ENCODE data around the gene SRPK1.
"Not testable (repeated sequence)": the region's sequence is repeated elsewhere in the genome, so short reads cannot be mapped to it uniquely, and the experiment has no call there.

SRPK1 gene

GRCh38 chr6:35931873-35932272 is 11.0 kb upstream of the SRPK1 start:
- DNase-seq (ENCODE audit: low read depth in 2 of 3, low spot score in 2 of 3): not testable (repeated sequence)

GRCh38 chr6:35931120-35931561 is 10.2 kb upstream of the SRPK1 start:
- DNase-seq (ENCODE audit: low read depth in 2 of 3, low spot score in 2 of 3): no peak

- DNase-seq (ENCODE audit: low read depth in 2 of 3, low spot score in 2 of 3): no peak
Measured at GRCh38 chr6:35929601-35930000, 8.7 kb upstream of the SRPK1 start.

GRCh38 chr6:35926509-35927215 is 5.8 kb upstream of the SRPK1 start:
- DNase-seq (ENCODE audit: low read depth in 2 of 3, low spot score in 2 of 3): no peak

GRCh38 chr6:35925961-35926360 is 5.1 kb upstream of the SRPK1 start:
- no peak for DNase-seq (ENCODE audit: low read depth in 2 of 3, low spot score in 2 of 3)

- DNase-seq (ENCODE audit: low read depth in 2 of 3, low spot score in 2 of 3): no peak
Measured at GRCh38 chr6:35924146-35924545, 3.2 kb upstream of the SRPK1 start.

- DNase-seq (ENCODE audit: low read depth in 2 of 3, low spot score in 2 of 3): no peak
Measured at GRCh38 chr6:35922139-35922554, 1.2 kb upstream of the SRPK1 start.

GRCh38 chr6:35919827-35920751 is 809 bp downstream of the SRPK1 start:
- DNase-seq (ENCODE audit: low read depth in 2 of 3, low spot score in 2 of 3): peak; percentile 14 to 32 (median 30)

GRCh38 chr6:35919085-35919826 is 1.6 kb downstream of the SRPK1 start:
- DNase-seq (ENCODE audit: low read depth in 2 of 3, low spot score in 2 of 3): no peak

GRCh38 chr6:35916893-35917292 is 4.0 kb downstream of the SRPK1 start:
- not testable (repeated sequence) for DNase-seq (ENCODE audit: low read depth in 2 of 3, low spot score in 2 of 3)

GRCh38 chr6:35916056-35916455 is 4.8 kb downstream of the SRPK1 start:
- no peak for DNase-seq (ENCODE audit: low read depth in 2 of 3, low spot score in 2 of 3)

GRCh38 chr6:35914536-35914935 is 6.4 kb downstream of the SRPK1 start:
- no peak for DNase-seq (ENCODE audit: low read depth in 2 of 3, low spot score in 2 of 3)

GRCh38 chr6:35911871-35912653 is 8.8 kb downstream of the SRPK1 start:
- no peak for DNase-seq (ENCODE audit: low read depth in 2 of 3, low spot score in 2 of 3)

GRCh38 chr6:35909571-35909970 is 11.3 kb downstream of the SRPK1 start:
- not testable (repeated sequence) for DNase-seq (ENCODE audit: low read depth in 2 of 3, low spot score in 2 of 3)

GRCh38 chr6:35908753-35909401 is 12.0 kb downstream of the SRPK1 start:
- DNase-seq (ENCODE audit: low read depth in 2 of 3, low spot score in 2 of 3): not testable (repeated sequence)

- DNase-seq (ENCODE audit: low read depth in 2 of 3, low spot score in 2 of 3): no peak
Measured at GRCh38 chr6:35907750-35908149, 13.1 kb downstream of the SRPK1 start.

GRCh38 chr6:35906499-35906846 is 14.4 kb downstream of the SRPK1 start:
- DNase-seq (ENCODE audit: low read depth in 2 of 3, low spot score in 2 of 3): no peak

- no peak for DNase-seq (ENCODE audit: low read depth in 2 of 3, low spot score in 2 of 3)
Measured at GRCh38 chr6:35905841-35906498, 14.9 kb downstream of the SRPK1 start.

- DNase-seq (ENCODE audit: low read depth in 2 of 3, low spot score in 2 of 3): no peak
Measured at GRCh38 chr6:35905141-35905785, 15.6 kb downstream of the SRPK1 start.

Data from activated CD8-positive, alpha-beta memory T cell treated with anti-CD3 and anti-CD28 coated beads for 48 hours (primary cell).